Measurements from ENCODE around the gene GALNT4.

GALNT4 gene

DNA sequence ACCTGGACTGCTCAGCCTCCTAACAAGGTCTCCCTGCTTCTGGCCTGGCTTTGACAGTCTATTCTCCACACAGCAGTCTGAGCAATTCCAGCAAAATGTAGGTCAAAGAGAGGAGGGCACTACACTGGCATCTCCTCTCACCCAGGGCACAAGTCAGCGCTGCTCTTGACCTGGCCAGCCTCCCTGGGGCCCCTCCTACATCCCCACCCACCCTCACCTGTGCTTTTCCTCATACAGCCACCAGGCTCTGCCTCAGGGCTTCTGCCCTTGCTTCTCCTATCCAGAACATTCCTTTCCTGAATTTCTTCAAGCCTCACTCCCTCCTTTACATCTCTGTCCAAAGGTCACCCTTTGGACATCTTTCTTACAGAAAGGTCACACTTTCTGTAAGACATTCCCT, 33.7 kb downstream of the GALNT4 start:
- no peak for DNase-seq

DNA sequence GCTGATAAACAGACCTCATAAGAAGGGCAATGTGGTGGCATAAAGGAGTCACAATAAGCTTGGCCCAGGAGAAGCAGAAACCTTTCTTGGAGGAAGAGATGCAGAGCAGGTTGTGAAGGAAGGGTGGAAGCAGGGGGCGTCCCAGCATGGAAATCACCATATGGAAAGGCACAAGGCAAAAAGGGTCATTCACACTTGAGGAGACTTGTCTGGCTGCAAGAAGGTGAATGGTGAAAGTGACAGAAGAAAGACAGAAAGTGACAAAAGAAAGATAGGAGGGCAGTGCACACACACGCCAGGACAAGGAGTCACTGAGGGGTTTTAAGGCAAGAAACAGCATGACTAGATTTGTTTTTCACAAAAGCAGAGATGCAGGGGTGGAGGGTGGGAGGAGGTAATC, 38.3 kb downstream of the GALNT4 start:
- no peak for DNase-seq

DNA sequence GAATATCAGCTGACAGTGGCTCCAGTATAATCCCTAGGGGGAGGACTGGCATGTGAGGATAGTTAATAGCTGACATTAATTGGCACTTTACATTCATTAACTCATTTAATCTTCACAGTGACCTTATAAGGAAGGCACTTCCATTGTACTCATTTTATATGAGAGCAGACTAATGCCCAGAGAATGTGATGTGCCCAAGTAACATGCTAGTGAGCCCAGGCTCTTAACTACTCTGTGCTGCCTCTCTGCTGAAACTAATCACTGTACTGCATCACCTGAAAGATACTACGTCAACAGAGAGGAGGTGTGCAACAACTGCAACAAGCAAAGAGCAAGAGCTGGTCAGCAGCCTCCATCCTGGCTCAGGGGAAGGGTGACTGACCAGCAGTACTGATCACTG, 40.1 kb downstream of the GALNT4 start:
- DNase-seq, result no peak

DNA sequence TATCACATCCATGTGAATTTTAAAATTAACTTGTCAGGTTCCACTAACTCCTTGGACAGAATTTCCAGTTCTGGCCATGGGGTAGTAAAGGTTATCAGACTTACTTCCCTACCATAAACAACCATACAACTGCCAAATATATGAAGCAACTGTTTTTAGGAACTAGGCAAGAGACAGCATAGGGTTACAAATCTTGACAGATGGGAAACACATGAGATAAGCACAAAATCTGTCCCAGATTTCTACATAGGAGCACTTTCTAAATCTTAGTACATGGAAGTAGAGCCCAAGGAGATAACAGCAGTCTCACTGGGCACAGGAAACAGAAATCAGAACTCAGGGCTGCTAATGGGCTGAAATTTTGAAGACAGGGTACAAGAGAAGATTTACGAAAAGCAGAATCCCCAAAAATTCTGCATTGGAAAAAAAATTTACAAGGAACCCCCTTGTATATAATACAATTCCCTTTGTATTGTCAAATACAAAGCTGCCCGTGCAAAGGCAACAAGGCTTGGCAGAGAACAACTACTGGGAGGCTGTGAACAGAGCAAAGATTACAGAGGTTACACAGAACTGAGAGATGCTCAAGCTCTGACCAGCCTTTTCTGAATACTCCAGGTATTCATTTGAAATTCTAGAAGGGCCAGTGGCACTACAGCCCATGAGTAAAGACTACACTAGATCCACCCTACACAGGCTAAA, 43.2 kb downstream of the GALNT4 start:
- DNase-seq, result no peak

DNA sequence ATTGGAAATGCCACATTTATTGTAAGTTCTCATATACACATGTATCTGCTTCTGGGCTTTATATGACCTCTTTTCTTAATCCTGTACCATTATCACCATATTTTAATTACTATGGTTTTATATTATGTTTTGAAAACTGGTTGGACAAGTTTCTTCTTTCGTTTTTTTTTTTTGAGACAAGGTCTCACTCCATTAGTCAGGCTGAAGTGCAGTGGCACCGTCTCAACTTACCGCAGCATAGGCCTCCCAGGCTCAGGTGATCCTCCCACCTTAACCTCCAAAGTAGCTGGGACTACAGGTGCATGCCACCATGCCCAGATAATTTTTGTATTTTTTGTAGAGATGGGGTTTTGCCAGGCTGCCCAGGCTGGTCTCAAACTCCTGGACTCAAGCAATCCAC, 44.6 kb downstream of the GALNT4 start:
- no peak for DNase-seq

DNA sequence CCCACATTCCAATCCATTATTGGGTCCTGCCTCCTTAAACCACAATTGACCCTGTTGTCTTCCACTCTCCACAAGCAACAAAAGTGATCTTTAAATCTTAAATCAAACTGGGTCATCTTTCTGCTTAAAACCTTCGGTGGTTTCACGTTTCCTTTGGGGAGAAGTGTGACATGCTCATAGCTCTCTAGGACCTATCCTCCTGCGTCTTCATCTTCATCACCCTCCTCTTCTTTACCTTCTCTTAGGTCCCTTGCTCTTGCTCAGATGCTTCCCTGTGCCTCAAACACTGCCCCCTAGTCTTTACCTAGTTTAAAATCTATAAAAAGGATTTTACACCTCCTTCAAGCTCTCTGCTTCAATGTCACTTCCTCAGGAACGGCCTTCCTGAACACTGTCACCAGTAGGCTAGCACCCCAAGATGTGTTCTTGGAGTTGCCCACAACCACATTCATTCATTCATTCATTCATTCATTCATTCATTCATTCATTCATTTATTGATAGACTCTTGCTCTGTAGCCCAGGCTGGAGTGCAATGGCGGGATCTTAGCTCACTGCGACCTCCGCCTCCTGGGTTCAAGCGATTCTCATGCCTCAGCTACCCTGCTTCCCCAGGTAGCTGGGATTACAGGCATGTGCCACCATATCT, 46.8 kb downstream of the GALNT4 start:
- no peak for DNase-seq

DNA sequence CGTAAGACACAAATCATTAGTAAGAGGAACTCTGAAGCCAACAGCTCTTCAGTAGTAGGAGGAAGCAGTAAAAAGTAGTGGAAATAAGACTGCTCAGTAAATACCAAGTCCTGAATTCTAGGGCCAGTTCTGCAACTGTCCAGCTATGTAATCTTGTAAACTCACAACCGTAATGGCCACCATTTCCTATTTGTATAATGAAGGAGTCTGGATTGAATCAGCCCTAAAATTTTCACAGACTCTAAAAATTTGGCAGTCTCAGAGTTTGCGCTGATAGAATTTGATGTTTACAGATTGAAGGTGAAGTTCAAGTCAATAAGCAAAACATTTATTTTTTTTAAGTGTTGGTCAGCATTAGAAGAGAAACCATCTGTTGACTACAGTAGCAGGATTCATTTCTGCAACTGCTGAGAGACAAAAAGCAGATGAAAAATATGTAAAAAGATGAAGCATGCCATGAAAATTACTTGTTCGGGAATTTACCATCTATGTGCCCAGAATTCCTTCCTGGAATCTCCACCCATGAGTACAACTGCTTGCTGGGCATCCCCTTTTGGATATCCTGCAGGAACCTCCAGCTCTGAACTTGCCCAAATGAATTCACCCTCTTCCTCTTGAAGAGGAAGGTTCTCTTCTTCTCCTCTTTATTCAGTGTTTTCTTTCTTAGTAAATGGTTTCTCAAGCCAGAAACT, 47.5 kb downstream of the GALNT4 start:
- DNase-seq, result no peak

DNA sequence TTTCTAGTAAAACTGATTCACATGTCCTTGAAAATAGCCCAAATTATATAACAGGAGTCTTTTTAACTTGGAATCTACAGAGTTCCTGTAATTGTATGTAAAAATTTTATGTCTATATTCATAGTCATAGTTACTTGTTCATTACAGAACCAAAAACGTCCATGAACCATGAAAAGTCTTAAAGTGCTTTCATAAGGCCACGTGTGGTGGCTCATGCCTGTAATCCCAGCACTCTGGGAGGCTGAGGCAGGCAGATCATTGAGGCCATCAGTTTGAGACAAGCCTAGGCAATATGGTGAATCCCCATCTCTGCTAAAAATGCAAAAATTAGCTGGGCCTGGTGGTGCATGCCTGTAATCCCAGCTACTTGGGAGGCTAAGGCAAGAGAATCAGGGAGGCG, 48.4 kb downstream of the GALNT4 start:
- no peak for DNase-seq

DNA sequence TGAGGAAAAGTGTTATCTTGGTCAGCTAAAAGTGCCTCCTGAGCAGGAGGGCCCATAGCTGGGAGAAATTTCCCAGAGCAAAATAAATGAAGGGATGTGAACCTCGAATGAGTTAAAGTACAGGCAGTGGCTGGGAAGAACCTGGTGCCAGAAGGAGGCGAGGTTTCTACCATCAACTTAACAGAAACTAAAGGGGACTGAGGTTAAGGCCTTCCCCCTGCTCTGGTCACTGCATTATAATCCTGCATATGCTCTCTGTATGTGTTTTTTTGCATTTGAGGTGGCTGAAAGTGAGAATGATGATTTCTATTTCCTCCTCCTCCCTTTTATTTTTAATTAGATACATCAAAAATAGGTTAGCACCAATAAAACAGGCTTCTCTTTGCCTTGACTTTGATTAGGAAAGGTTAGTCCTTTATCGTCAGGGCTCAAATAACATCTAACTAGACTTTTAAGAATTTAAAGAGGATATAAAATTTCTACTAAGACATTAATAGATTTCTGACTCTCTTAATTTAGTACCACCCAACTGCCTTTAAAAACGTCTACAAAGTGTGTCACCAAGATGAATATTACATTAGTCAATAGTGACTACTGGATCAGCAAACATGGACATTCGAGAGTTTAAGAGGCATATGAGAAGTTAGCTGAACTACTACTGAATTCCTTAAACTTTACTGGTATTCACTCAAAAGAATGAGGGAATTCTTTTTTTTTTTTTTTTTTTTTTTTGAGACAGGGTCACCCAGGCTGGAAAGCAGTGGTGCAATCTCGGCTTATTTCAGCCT, 49.2 kb downstream of the GALNT4 start:
- no peak for DNase-seq

DNA sequence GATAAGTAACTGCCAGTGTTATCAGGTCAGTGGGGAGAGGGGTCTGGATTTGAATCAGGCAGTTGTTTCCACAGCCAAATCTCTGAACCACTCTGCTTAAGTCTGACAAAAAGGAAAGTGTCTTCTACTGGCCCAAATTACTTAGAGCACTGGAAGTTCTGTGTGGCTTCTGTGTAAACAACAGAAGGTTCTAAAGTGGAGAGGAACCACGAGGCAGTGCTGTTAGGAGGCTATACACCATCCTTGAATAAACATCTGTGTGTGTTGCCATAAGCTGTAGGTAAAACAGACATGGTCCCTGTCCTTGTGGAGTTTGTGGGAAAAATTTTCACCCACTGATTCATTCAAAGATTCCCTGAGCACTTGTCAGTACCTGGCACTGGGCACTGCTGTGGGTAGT, 50.0 kb downstream of the GALNT4 start:
- DNase-seq, result no peak
